Activated CD4-positive, alpha-beta T cell treated with anti-CD3 and anti-CD28 coated beads, Interleukin-2, amount 50 U/mL, for 1 hour (primary cell): ENCODE measurements around the gene KCNJ10.
"Not testable (repeated sequence)": the region's sequence is repeated elsewhere in the genome, so short reads cannot be mapped to it uniquely, and the experiment has no call there.

Source experiments
- DNase-seq: peaks from one replicate; pipeline ENCODE4 v3.0.0-alpha.2; 2020

The KCNJ10 gene

GRCh38 chr1:160053548-160054365, 16.2 kb downstream of the KCNJ10 start:
- no peak for DNase-seq

- DNase-seq = no peak
Observed at GRCh38 chr1:160052936-160053335, 17.0 kb downstream of the KCNJ10 start.

- DNase-seq = no peak
Observed at GRCh38 chr1:160050619-160051018, 19.3 kb downstream of the KCNJ10 start.

- DNase-seq = not testable (repeated sequence)
Observed at GRCh38 chr1:160050182-160050581, 19.8 kb downstream of the KCNJ10 start.

- no peak for DNase-seq
Observed at GRCh38 chr1:160049101-160049500, 20.9 kb downstream of the KCNJ10 start.

GRCh38 chr1:160048335-160048734, 21.6 kb downstream of the KCNJ10 start:
- no peak for DNase-seq

GRCh38 chr1:160047111-160047991, 22.6 kb downstream of the KCNJ10 start:
- DNase-seq = no peak

- DNase-seq = peak; percentile 27
Observed at GRCh38 chr1:160046494-160047110, 23.4 kb downstream of the KCNJ10 start.

- DNase-seq = no peak
Observed at GRCh38 chr1:160045653-160046052, 24.3 kb downstream of the KCNJ10 start.

- DNase-seq = no peak
Observed at GRCh38 chr1:160043543-160043942, 26.4 kb downstream of the KCNJ10 start.

GRCh38 chr1:160040476-160040875, 29.5 kb downstream of the KCNJ10 start:
- no peak for DNase-seq

GRCh38 chr1:160032165-160032820, 37.7 kb downstream of the KCNJ10 start:
- no peak for DNase-seq

GRCh38 chr1:160031365-160032164, 38.4 kb downstream of the KCNJ10 start, which contains the start of gene PIGM:
Gene PIGM (minus strand): TSS chr1:160031990. CDS start chr1:160031739, 251 bp downstream.
- DNase-seq = peak; percentile 94

- no peak for DNase-seq
Observed at GRCh38 chr1:160030657-160031364, 39.1 kb downstream of the KCNJ10 start.

- DNase-seq = no peak
Observed at GRCh38 chr1:160028426-160028825, 41.5 kb downstream of the KCNJ10 start.

- no peak for DNase-seq
Observed at GRCh38 chr1:160025314-160025713, 44.6 kb downstream of the KCNJ10 start.

GRCh38 chr1:160024195-160024905, 45.6 kb downstream of the KCNJ10 start:
- no peak for DNase-seq

- DNase-seq = no peak
Observed at GRCh38 chr1:160022330-160023310, 47.3 kb downstream of the KCNJ10 start.

GRCh38 chr1:160021376-160022074, 48.4 kb downstream of the KCNJ10 start:
- no peak for DNase-seq
